Measurements from ENCODE around the gene MAP3K8. TPM values are rescaled to one million over a fixed set of nuclear protein-coding genes. Genes with fewer than 3 reads are reported as not detected.
"Not testable (repeated sequence)": the region's sequence is repeated elsewhere in the genome, so short reads cannot be mapped to it uniquely, and the experiment has no call there.

The MAP3K8 gene
- total RNA-seq, 1 donor from 2014 or later = 5.8 TPM

GRCh38 chr10:30422981-30423654, 10.9 kb upstream of the MAP3K8 start:
- no peak for DNase-seq (ENCODE audit: low read depth, low spot score)

GRCh38 chr10:30423655-30424275, 10.2 kb upstream of the MAP3K8 start:
- DNase-seq (ENCODE audit: low read depth, low spot score) = not testable (repeated sequence)

GRCh38 chr10:30425336-30426075, 8.5 kb upstream of the MAP3K8 start:
- no peak for DNase-seq (ENCODE audit: low read depth, low spot score)

- no peak for DNase-seq (ENCODE audit: low read depth, low spot score)
Observed at GRCh38 chr10:30430544-30431298, 3.3 kb upstream of the MAP3K8 start.

GRCh38 chr10:30431435-30431911, 2.5 kb upstream of the MAP3K8 start:
- no peak for DNase-seq (ENCODE audit: low read depth, low spot score)

GRCh38 chr10:30432622-30433305, 1.2 kb upstream of the MAP3K8 start:
- no peak for DNase-seq (ENCODE audit: low read depth, low spot score)

- no peak for DNase-seq (ENCODE audit: low read depth, low spot score)
Observed at GRCh38 chr10:30433306-30433729, 666 bp upstream of the MAP3K8 start.

GRCh38 chr10:30434273-30435072, 489 bp downstream of the MAP3K8 start:
- no peak for DNase-seq (ENCODE audit: low read depth, low spot score)

GRCh38 chr10:30435073-30435422, 1.1 kb downstream of the MAP3K8 start:
- no peak for DNase-seq (ENCODE audit: low read depth, low spot score)

- not testable (repeated sequence) for DNase-seq (ENCODE audit: low read depth, low spot score)
Observed at GRCh38 chr10:30435499-30436167, 1.6 kb downstream of the MAP3K8 start.

- no peak for DNase-seq (ENCODE audit: low read depth, low spot score)
Observed at GRCh38 chr10:30436191-30436611, 2.2 kb downstream of the MAP3K8 start.

- DNase-seq (ENCODE audit: low read depth, low spot score) = no peak
Observed at GRCh38 chr10:30436671-30437030, 2.7 kb downstream of the MAP3K8 start.

GRCh38 chr10:30437031-30437841, 3.3 kb downstream of the MAP3K8 start:
- no peak for DNase-seq (ENCODE audit: low read depth, low spot score)

- DNase-seq (ENCODE audit: low read depth, low spot score) = no peak
Observed at GRCh38 chr10:30438021-30438850, 4.3 kb downstream of the MAP3K8 start.

- DNase-seq (ENCODE audit: low read depth, low spot score) = no peak
Observed at GRCh38 chr10:30439931-30440330, 5.9 kb downstream of the MAP3K8 start.

- no peak for DNase-seq (ENCODE audit: low read depth, low spot score)
Observed at GRCh38 chr10:30442019-30442606, 8.1 kb downstream of the MAP3K8 start.

- no peak for DNase-seq (ENCODE audit: low read depth, low spot score)
Observed at GRCh38 chr10:30443049-30443448, 9.1 kb downstream of the MAP3K8 start.

GRCh38 chr10:30445711-30446110, 11.7 kb downstream of the MAP3K8 start:
- no peak for DNase-seq (ENCODE audit: low read depth, low spot score)
